Measurements from ENCODE around the gene SPATA16.

DNA sequence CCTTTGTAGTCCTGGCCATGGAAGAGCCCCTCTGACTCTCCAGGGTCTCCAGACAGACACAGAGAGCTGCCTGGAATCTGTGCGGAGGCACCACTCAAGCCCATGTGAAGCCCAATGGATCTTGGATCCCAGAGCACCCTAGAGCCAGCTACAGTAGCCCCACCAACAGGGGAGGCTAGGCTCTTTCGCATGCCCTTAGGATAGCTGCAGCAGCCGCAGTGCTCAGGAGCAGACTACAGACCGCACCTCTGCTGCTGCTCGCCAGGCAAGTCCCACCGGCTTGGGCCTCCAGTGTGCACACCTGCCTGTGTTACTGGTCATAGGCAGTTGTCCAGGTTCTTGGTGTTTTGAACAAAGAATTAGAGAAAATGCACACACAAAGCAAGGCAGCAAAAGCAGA, 131.6 kb downstream of the SPATA16 start:
- TF ChIP-seq EZH2phosphoT487 (IDR thresholded peaks at IDR 0.05; ENCODE audit: low read depth, severe bottlenecking, unreplicated experiment), result no peak
- TF ChIP-seq, protein P1, sequence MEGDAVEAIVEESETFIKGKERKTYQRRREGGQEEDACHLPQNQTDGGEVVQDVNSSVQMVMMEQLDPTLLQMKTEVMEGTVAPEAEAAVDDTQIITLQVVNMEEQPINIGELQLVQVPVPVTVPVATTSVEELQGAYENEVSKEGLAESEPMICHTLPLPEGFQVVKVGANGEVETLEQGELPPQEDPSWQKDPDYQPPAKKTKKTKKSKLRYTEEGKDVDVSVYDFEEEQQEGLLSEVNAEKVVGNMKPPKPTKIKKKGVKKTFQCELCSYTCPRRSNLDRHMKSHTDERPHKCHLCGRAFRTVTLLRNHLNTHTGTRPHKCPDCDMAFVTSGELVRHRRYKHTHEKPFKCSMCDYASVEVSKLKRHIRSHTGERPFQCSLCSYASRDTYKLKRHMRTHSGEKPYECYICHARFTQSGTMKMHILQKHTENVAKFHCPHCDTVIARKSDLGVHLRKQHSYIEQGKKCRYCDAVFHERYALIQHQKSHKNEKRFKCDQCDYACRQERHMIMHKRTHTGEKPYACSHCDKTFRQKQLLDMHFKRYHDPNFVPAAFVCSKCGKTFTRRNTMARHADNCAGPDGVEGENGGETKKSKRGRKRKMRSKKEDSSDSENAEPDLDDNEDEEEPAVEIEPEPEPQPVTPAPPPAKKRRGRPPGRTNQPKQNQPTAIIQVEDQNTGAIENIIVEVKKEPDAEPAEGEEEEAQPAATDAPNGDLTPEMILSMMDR (IDR thresholded peaks at IDR 0.05; ENCODE audit: poor library complexity), result no peak
- no peak for TF ChIP-seq EZH2 (IDR thresholded peaks at IDR 0.05; ENCODE audit: borderline replicate concordance)
